Measurements from ENCODE around the gene RNF121.

Gene RNF121

GRCh38 chr11:72003776-72004171 is 74.9 kb downstream of the RNF121 start:
- no peak overlapping the region for H3K4me3 ChIP-seq (ENCODE audit: low read depth, low read length)
- TF ChIP-seq CTCF (IDR thresholded peaks at IDR 0.05; ENCODE audit: low read depth, low read length) = no peak

GRCh38 chr11:72004515-72005346 is 75.9 kb downstream of the RNF121 start:
- no peak overlapping the region for H3K4me3 ChIP-seq (ENCODE audit: low read depth, low read length)
- no peak for TF ChIP-seq CTCF (IDR thresholded peaks at IDR 0.05; ENCODE audit: low read depth, low read length)

GRCh38 chr11:72005347-72006260 is 76.8 kb downstream of the RNF121 start:
- TF ChIP-seq CTCF (IDR thresholded peaks at IDR 0.05; ENCODE audit: low read depth, low read length) = no peak
- no peak overlapping the region for H3K4me3 ChIP-seq (ENCODE audit: low read depth, low read length)

GRCh38 chr11:72006309-72007088 is 77.7 kb downstream of the RNF121 start:
- TF ChIP-seq CTCF (IDR thresholded peaks at IDR 0.05; ENCODE audit: low read depth, low read length) = no peak
- H3K4me3 ChIP-seq (ENCODE audit: low read depth, low read length) = no peak overlapping the region

- H3K4me3 ChIP-seq (ENCODE audit: low read depth, low read length) = no peak overlapping the region
- no peak for TF ChIP-seq CTCF (IDR thresholded peaks at IDR 0.05; ENCODE audit: low read depth, low read length)
Observed at GRCh38 chr11:72007089-72007476, 78.2 kb downstream of the RNF121 start.

- H3K4me3 ChIP-seq (ENCODE audit: low read depth, low read length) = no peak overlapping the region
- TF ChIP-seq CTCF (IDR thresholded peaks at IDR 0.05; ENCODE audit: low read depth, low read length) = no peak
Observed at GRCh38 chr11:72007587-72007986, 78.7 kb downstream of the RNF121 start.

All from WI38 (cell line).